ENCODE results near the gene ZNF407. TPM values are rescaled to one million over a fixed set of nuclear protein-coding genes. Genes with fewer than 3 reads are reported as not detected.
A peak's percentile ranks its signal among the peaks of the same experiment; 100 is the strongest.

Gene ZNF407
- total and polyA plus RNA-seq, 2 donors from 2014 or later: 2.5 to 17.8 TPM

- FAIRE-seq (no peak), DNase-seq (peak; percentile 22 to 74 (median 38))
- peak overlapping the region in 1 of 3 donors; percentile 29 for H3K4me3 ChIP-seq (ENCODE audit: low read length in 3 of 3)
- H3K9me3 ChIP-seq (ENCODE audit: control insufficient read depth in 2 of 3, insufficient read depth in 1 of 3, low read length in 3 of 3): no peaks in the 10 kb centered on the region
- peak overlapping the region; percentile 20 to 22 for H3K27ac ChIP-seq (ENCODE audit: low read depth in 2 of 2, low read length in 2 of 2)
- no peak overlapping the region for H3K9ac ChIP-seq (ENCODE audit: low read length in 3 of 3)
- no peaks in the 10 kb centered on the region for H3K4me1 ChIP-seq (ENCODE audit: control insufficient read depth in 2 of 3, insufficient read depth in 2 of 3, low read depth in 1 of 3, low read length in 3 of 3)
- intact Hi-C loops (cut with DNase I): no loop called here
- no peaks in the 10 kb centered on the region for H3K27me3 ChIP-seq (ENCODE audit: control insufficient read depth, insufficient read depth, low read length)
- TF ChIP-seq CTCF (IDR thresholded peaks at IDR 0.05; ENCODE audit: borderline replicate concordance, extremely low read depth, insufficient read depth): no peak
- no peaks in the 10 kb centered on the region for H3K36me3 ChIP-seq (ENCODE audit: control insufficient read depth in 2 of 3, insufficient read depth in 3 of 3, low read length in 3 of 3)
Measured at GRCh38 chr18:75070625-75071483, 473.2 kb downstream of the ZNF407 start.

GRCh38 chr18:75071484-75071785 is 473.8 kb downstream of the ZNF407 start:
- no peaks in the 10 kb centered on the region for H3K36me3 ChIP-seq (ENCODE audit: control insufficient read depth in 2 of 3, insufficient read depth in 3 of 3, low read length in 3 of 3)
- intact Hi-C loops (cut with DNase I): no loop called here
- no peaks in the 10 kb centered on the region for H3K4me1 ChIP-seq (ENCODE audit: control insufficient read depth in 2 of 3, insufficient read depth in 2 of 3, low read depth in 1 of 3, low read length in 3 of 3)
- H3K9ac ChIP-seq (ENCODE audit: low read length in 3 of 3): no peak overlapping the region
- H3K27ac ChIP-seq (ENCODE audit: low read depth in 2 of 2, low read length in 2 of 2): no peak overlapping the region
- H3K27me3 ChIP-seq (ENCODE audit: control insufficient read depth, insufficient read depth, low read length): no peaks in the 10 kb centered on the region
- peak overlapping the region in 1 of 3 donors; percentile 29 for H3K4me3 ChIP-seq (ENCODE audit: low read length in 3 of 3)
- no peak for FAIRE-seq
- DNase-seq: peak in 1 of 5 donors; percentile 78
- no peak for TF ChIP-seq CTCF (IDR thresholded peaks at IDR 0.05; ENCODE audit: borderline replicate concordance, extremely low read depth, insufficient read depth)
- no peaks in the 10 kb centered on the region for H3K9me3 ChIP-seq (ENCODE audit: control insufficient read depth in 2 of 3, insufficient read depth in 1 of 3, low read length in 3 of 3)

GRCh38 chr18:75071866-75072671 is 474.4 kb downstream of the ZNF407 start:
- H3K27me3 ChIP-seq (ENCODE audit: control insufficient read depth, insufficient read depth, low read length): no peaks in the 10 kb centered on the region
- no peaks in the 10 kb centered on the region for H3K36me3 ChIP-seq (ENCODE audit: control insufficient read depth in 2 of 3, insufficient read depth in 3 of 3, low read length in 3 of 3)
- H3K9ac ChIP-seq (ENCODE audit: low read length in 3 of 3): no peak overlapping the region
- no peaks in the 10 kb centered on the region for H3K4me1 ChIP-seq (ENCODE audit: control insufficient read depth in 2 of 3, insufficient read depth in 2 of 3, low read depth in 1 of 3, low read length in 3 of 3)
- no peak overlapping the region for H3K4me3 ChIP-seq (ENCODE audit: low read length in 3 of 3)
- FAIRE-seq (no peak), DNase-seq (peak in 2 of 5 donors; percentile 30 to 31)
- H3K27ac ChIP-seq (ENCODE audit: low read depth in 2 of 2, low read length in 2 of 2): no peak overlapping the region
- H3K9me3 ChIP-seq (ENCODE audit: control insufficient read depth in 2 of 3, insufficient read depth in 1 of 3, low read length in 3 of 3): no peaks in the 10 kb centered on the region
- no peak for TF ChIP-seq CTCF (IDR thresholded peaks at IDR 0.05; ENCODE audit: borderline replicate concordance, extremely low read depth, insufficient read depth)
- intact Hi-C loops (cut with DNase I): no loop called here
